HTERT RPE-1 (cell line): ENCODE data around the gene ASCL1.

ENCODE experiments used
- in situ Hi-C: fragments of 300-500 bp; cut with MboI; formaldehyde crosslinking; loops from 4 replicates; pipeline ENCODE4 v1.14.3; 2020; ENCODE audit warnings: low sequenced_read_pairs

Gene ASCL1

GRCh38 chr12:102973583-102973982 is 16.1 kb downstream of the ASCL1 start:
- in situ Hi-C loops = no loop called here

- in situ Hi-C loops = no loop called here
Observed at GRCh38 chr12:102976609-102977280, 19.3 kb downstream of the ASCL1 start.

GRCh38 chr12:102977945-102978706 is 20.7 kb downstream of the ASCL1 start:
- in situ Hi-C loops = no loop called here

- in situ Hi-C loops = no loop called here
Observed at GRCh38 chr12:102980350-102980749, 22.9 kb downstream of the ASCL1 start.

DNA sequence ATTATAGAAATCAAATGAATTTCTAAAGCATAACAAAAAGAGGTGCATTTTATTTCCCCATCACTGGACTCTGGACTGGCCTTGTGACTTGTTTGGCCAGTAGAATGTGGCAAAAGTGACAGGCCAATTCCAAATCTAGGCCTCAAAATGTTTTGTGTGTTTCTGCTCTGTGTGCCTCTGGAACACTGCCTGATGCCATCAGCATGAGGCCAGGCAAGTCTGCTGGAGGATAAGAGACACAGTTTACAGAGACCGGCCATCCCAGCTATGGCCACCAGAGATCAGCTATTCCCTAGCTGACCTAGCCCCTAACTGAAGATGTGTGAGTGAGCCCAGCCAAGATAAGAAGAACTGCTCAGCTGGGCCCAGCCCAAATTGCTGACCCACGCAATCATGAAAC is 32.9 kb downstream of the ASCL1 start:
- in situ Hi-C loops = no loop called here

DNA sequence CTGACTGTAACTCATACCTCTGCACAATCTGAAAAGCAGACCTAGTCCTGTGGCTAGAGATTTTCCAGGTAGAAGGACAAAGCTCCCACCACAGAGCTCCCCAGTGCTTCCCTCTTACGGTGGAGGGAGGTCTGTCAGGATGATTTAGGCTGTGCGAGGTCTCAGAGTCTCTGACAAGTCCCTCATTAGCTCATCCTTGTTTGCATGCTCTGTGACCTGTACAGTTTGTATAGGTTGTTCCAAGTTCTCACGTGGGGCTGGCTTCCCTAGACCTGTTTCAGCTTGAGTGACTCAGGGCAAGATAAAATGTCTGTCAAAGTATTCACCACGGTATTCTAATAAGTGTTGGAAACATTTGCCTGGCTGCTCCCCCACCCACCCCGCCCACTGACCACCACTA is 34.8 kb downstream of the ASCL1 start:
- in situ Hi-C loops = no loop called here

DNA sequence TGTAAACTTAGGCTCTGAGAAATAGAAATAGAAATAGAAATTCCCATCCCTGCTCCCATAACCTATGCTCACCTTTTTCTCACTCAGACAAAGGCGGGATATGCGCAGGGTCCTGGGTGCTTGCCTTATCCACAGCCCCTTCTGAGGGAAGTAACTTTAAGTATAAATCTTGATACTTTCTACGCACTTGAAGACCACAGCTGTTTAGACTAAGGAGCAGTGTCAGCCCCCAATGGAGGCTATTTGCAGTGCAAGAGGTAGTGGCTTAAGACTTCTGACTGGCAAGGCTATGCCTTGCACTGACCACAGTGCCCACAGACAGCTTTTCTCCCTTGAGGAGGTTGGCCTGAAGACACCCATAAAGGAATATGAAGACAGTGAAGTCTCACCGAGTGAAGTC is 35.2 kb downstream of the ASCL1 start:
- in situ Hi-C loops = no loop called here

- in situ Hi-C loops = no loop called here
Observed at GRCh38 chr12:102993537-102993936, 36.1 kb downstream of the ASCL1 start.

- in situ Hi-C loops = no loop called here
Observed at GRCh38 chr12:102995372-102995771, 37.9 kb downstream of the ASCL1 start.
